HFF-Myc (cell line): ENCODE measurements around the gene SLC6A8.
"Not testable (repeated sequence)": the region's sequence is repeated elsewhere in the genome, so short reads cannot be mapped to it uniquely, and the experiment has no call there.

Experiments
- DNase-seq: peaks from one replicate; pipeline ENCODE4 v3.0.0-alpha.2; 2011; ENCODE audit warnings: low read depth; ENCODE audit errors: extremely low read depth
- H3K4me3 ChIP-seq: replicated peaks from 2 replicates; pipeline ENCODE4 v1.5.1; 2011; ENCODE audit warnings: low read depth, mild to moderate bottlenecking, control low read depth, low read length
- CTCF ChIP-seq: IDR thresholded peaks from 2 replicates; pipeline ENCODE4 v1.5.1; 2012; ENCODE audit warnings: mild to moderate bottlenecking, low read depth, low read length, control low read depth; ENCODE audit errors: missing control alignments

SLC6A8 gene

GRCh38 chrX:153696100-153696499, 8.4 kb downstream of the SLC6A8 start:
- DNase-seq = no peak
- no peak for TF ChIP-seq CTCF
- H3K4me3 ChIP-seq = no peak overlapping the region

GRCh38 chrX:153696538-153696937, 8.8 kb downstream of the SLC6A8 start:
- not testable (repeated sequence) for H3K4me3 ChIP-seq, DNase-seq

- DNase-seq, H3K4me3 ChIP-seq: not testable (repeated sequence)
These were observed 9.4 kb downstream of the SLC6A8 start for GRCh38 chrX:153696986-153697722.

- no peak for DNase-seq
- TF ChIP-seq CTCF = no peak
- no peak overlapping the region for H3K4me3 ChIP-seq
These were observed 10.5 kb downstream of the SLC6A8 start for GRCh38 chrX:153697924-153698865.

- not testable (repeated sequence) for H3K4me3 ChIP-seq, DNase-seq
These were observed 11.6 kb downstream of the SLC6A8 start for GRCh38 chrX:153699210-153699783.

GRCh38 chrX:153699784-153700371, 12.2 kb downstream of the SLC6A8 start:
- DNase-seq, H3K4me3 ChIP-seq: not testable (repeated sequence)

GRCh38 chrX:153700376-153700945, 12.7 kb downstream of the SLC6A8 start:
- DNase-seq = no peak
- H3K4me3 ChIP-seq = no peak overlapping the region
- no peak for TF ChIP-seq CTCF

- no peak for TF ChIP-seq CTCF
- no peak for DNase-seq
- no peak overlapping the region for H3K4me3 ChIP-seq
These were observed 13.2 kb downstream of the SLC6A8 start for GRCh38 chrX:153700967-153701366.
